H1 (cell line): Measurements from ENCODE around the gene CXXC5. TPM values are rescaled to one million over a fixed set of nuclear protein-coding genes. Genes with fewer than 3 reads are reported as not detected.
"Not testable (repeated sequence)": the region's sequence is repeated elsewhere in the genome, so short reads cannot be mapped to it uniquely, and the experiment has no call there.

Source experiments
- CTCF ChIA-PET: fragments of 300-600 bp; sonication (Branson Sonifier 250); formaldehyde crosslinking; loops from one replicate; lab custom pipeline; 2021; ENCODE audit not compliant: partially characterized antibody; lab: Charles Lee
- POLR2A ChIA-PET: fragments of 300-600 bp; sonication (Branson Sonifier 250); formaldehyde crosslinking; loops from one replicate; lab custom pipeline; 2021; ENCODE audit warnings: inconsistent platforms; ENCODE audit not compliant: partially characterized antibody; lab: Charles Lee
- DNase-seq, 2 experiments: peaks; one replicate each; pipeline versions ENCODE4 v3.0.0 to v3.0.0-alpha.2; 2010 to 2022; ENCODE audit warnings: low spot score in 2 of 2, low read depth in 1 of 2, mixed read lengths in 1 of 2
- FAIRE-seq: peaks from 2 replicates; lab custom pipeline; 2011; peaks lifted over from hg19 to GRCh38; lab: Jason Lieb, UNC
- H2AFZ ChIP-seq: 2 replicates; pipeline ENCODE4 v1.8.1; 2012; ENCODE audit warnings: low read length, inconsistent platforms
- H2AK5ac ChIP-seq: 2 replicates; pipeline ENCODE4 v1.6.1; 2013; ENCODE audit warnings: low read depth, low read length
- H2BK120ac ChIP-seq: replicated peaks from 2 replicates; pipeline ENCODE3; 2013; ENCODE audit warnings: low read depth, low read length, inconsistent platforms
- H2BK12ac ChIP-seq: 2 replicates; pipeline ENCODE4 v1.6.1; 2013; ENCODE audit warnings: low read depth, low read length
- H2BK15ac ChIP-seq: 2 replicates; pipeline ENCODE4 v1.6.1; 2013; ENCODE audit warnings: low read length
- H2BK20ac ChIP-seq: 2 replicates; pipeline ENCODE4 v1.6.1; 2013; ENCODE audit warnings: low read length
- H2BK5ac ChIP-seq: 2 replicates; pipeline ENCODE4 v1.6.1; 2013; ENCODE audit warnings: low read depth, low read length
- H3K14ac ChIP-seq: 2 replicates; pipeline ENCODE4 v1.6.1; 2013; ENCODE audit warnings: inconsistent platforms; ENCODE audit not compliant: insufficient read length
- H3K18ac ChIP-seq: 2 replicates; pipeline ENCODE4 v1.6.1; 2013; ENCODE audit warnings: low read length; ENCODE audit errors: extremely low read depth
- H3K23ac ChIP-seq: 2 replicates; pipeline ENCODE4 v1.6.1; 2013; ENCODE audit warnings: inconsistent platforms; ENCODE audit not compliant: insufficient read length
- H3K23me2 ChIP-seq: 2 replicates; pipeline ENCODE4 v1.6.1; 2013; ENCODE audit warnings: low read depth, low read length
- H3K27ac ChIP-seq: 2 replicates; pipeline ENCODE4 v1.6.1; 2011; ENCODE audit warnings: low read depth, low read length, inconsistent platforms
- H3K27me3 ChIP-seq, 4 experiments: replicated peaks in 1 of 4; 1 replicate in 1 of 4; 2 replicates in 3 of 4; pipeline versions ENCODE4 v1.6.1 to v1.8.1; 2011 to 2013; ENCODE audit warnings: low read length in 3 of 4, mild to moderate bottlenecking in 3 of 4, inconsistent platforms in 2 of 4, mixed read lengths in 2 of 4, moderate library complexity in 1 of 4; ENCODE audit not compliant: control insufficient read depth in 3 of 4, insufficient read depth in 3 of 4; ENCODE audit errors: extremely low read depth in 1 of 4
- H3K36me3 ChIP-seq, 4 experiments: 2 replicates each; pipeline versions ENCODE4 v1.6.1 to v1.8.1; 2011 to 2013; ENCODE audit warnings: mild to moderate bottlenecking in 4 of 4, low read length in 3 of 4, moderate library complexity in 2 of 4, control low read depth in 1 of 4, inconsistent platforms in 1 of 4; ENCODE audit not compliant: insufficient read depth in 4 of 4, control insufficient read depth in 2 of 4
- H3K4ac ChIP-seq: replicated peaks from 2 replicates; pipeline ENCODE3; 2013; ENCODE audit warnings: low read length, low read depth, mixed read lengths, inconsistent platforms; ENCODE audit not compliant: insufficient read length
- H3K4me1 ChIP-seq, 4 experiments: replicated peaks in 1 of 4; 1 replicate in 1 of 4; 2 replicates in 3 of 4; pipeline versions ENCODE4 v1.6.1 to v1.8.1; 2011 to 2013; ENCODE audit warnings: low read length in 3 of 4, inconsistent platforms in 2 of 4, mixed read lengths in 1 of 4; ENCODE audit not compliant: insufficient read depth in 4 of 4, control insufficient read depth in 3 of 4
- H3K4me2 ChIP-seq, 2 experiments: 2 replicates each; pipeline versions ENCODE4 v1.6.1 to v1.8.1; 2011 to 2013; ENCODE audit warnings: low read depth in 2 of 2, low read length in 2 of 2, control low read depth in 1 of 2, inconsistent platforms in 1 of 2, mild to moderate bottlenecking in 1 of 2; ENCODE audit not compliant: insufficient read depth in 1 of 2
- H3K4me3 ChIP-seq, 4 experiments: fragments of 200-600, 300-600 bp in 1 of 4; sonication (generic), shearing (Covaris generic), sonication (Bioruptor Twin) in 1 of 4; 2 replicates each; pipeline versions ENCODE4 v1.5.1 to v1.8.1; 2011 to 2016; ENCODE audit warnings: low read length in 4 of 4, low read depth in 3 of 4, control low read depth in 2 of 4, inconsistent platforms in 2 of 4, mild to moderate bottlenecking in 2 of 4, mixed read lengths in 1 of 4, moderate library complexity in 1 of 4; ENCODE audit not compliant: insufficient read depth in 2 of 4; ENCODE audit errors: extremely low read depth in 1 of 4
- H3K56ac ChIP-seq: replicated peaks from 2 replicates; pipeline ENCODE3; 2013; ENCODE audit warnings: low read depth, mild to moderate bottlenecking, mixed read lengths, low read length, inconsistent platforms; ENCODE audit not compliant: insufficient read length
- H3K79me1 ChIP-seq: 2 replicates; pipeline ENCODE4 v1.6.1; 2013; ENCODE audit warnings: low read depth, low read length, control low read depth
- H3K79me2 ChIP-seq, 2 experiments: 2 replicates each; pipeline versions ENCODE4 v1.6.1 to v1.8.1; 2012 to 2013; ENCODE audit warnings: low read length in 2 of 2, mild to moderate bottlenecking in 2 of 2, inconsistent platforms in 1 of 2; ENCODE audit not compliant: insufficient read depth in 2 of 2, control insufficient read depth in 1 of 2
- H3K9ac ChIP-seq, 4 experiments: replicated peaks in 1 of 4; 1 replicate in 1 of 4; 2 replicates in 3 of 4; pipeline versions ENCODE4 v1.6.1 to v1.8.1; 2011 to 2013; ENCODE audit warnings: low read depth in 3 of 4, low read length in 3 of 4, control low read depth in 2 of 4, mild to moderate bottlenecking in 2 of 4, moderate library complexity in 2 of 4, inconsistent platforms in 1 of 4; ENCODE audit errors: extremely low read depth in 1 of 4
- H3K9me3 ChIP-seq, 2 experiments: 2 replicates each; pipeline versions ENCODE4 v1.6.1 to v1.8.1; 2012 to 2013; ENCODE audit warnings: mild to moderate bottlenecking in 2 of 2, moderate library complexity in 2 of 2, control low read depth in 1 of 2, inconsistent platforms in 1 of 2, low read depth in 1 of 2, low read length in 1 of 2, mixed read lengths in 1 of 2; ENCODE audit not compliant: insufficient read depth in 2 of 2
- H4K20me1 ChIP-seq, 2 experiments: replicated peaks in 1 of 2; 2 replicates each; pipeline versions ENCODE3 to v1.8.1; 2011 to 2013; ENCODE audit warnings: inconsistent platforms in 2 of 2, low read length in 2 of 2, mild to moderate bottlenecking in 1 of 2; ENCODE audit not compliant: insufficient read depth in 2 of 2, control insufficient read depth in 1 of 2
- H4K5ac ChIP-seq: 2 replicates; pipeline ENCODE4 v1.6.1; 2013; ENCODE audit warnings: low read length, low read depth, mixed read lengths, inconsistent platforms; ENCODE audit not compliant: insufficient read length
- H4K8ac ChIP-seq: 2 replicates; pipeline ENCODE4 v1.8.0; 2013; ENCODE audit warnings: mild to moderate bottlenecking, moderate library complexity, low read length, inconsistent platforms; ENCODE audit not compliant: insufficient read depth; ENCODE audit errors: extremely low read depth
- H4K91ac ChIP-seq: replicated peaks from 2 replicates; pipeline ENCODE3; 2013; ENCODE audit warnings: low read length, mixed read lengths, inconsistent platforms; ENCODE audit not compliant: insufficient read length
- HDAC2 ChIP-seq, 2 experiments: fragments of 300-600 bp in 1 of 2; sonication (generic) in 1 of 2; IDR thresholded peaks; 2 replicates each; pipeline ENCODE4 v1.6.1; 2011 to 2012; ENCODE audit warnings: low read depth in 2 of 2, low read length in 2 of 2, mild to moderate bottlenecking in 2 of 2, moderate library complexity in 2 of 2, borderline replicate concordance in 1 of 2, inconsistent platforms in 1 of 2
- KDM1A ChIP-seq: fragments of 200-600, 300-600 bp; sonication (generic); IDR thresholded peaks from 2 replicates; pipeline ENCODE4 v1.7.1; 2016; ENCODE audit warnings: mild to moderate bottlenecking, low read length, borderline replicate concordance
- WGBS, 2 experiments: shearing (Covaris generic) in 1 of 2; methylation state at CpG; one replicate each; pipeline versions ENCODE4 v1.1.6 to v1.1.7; 2013 to 2015; ENCODE audit warnings: low lambda C conversion rate in 2 of 2, mixed read lengths in 2 of 2, inconsistent platforms in 1 of 2, low coverage in 1 of 2, missing lambda C conversion rate in 1 of 2; ENCODE audit not compliant: insufficient replicate concordance in 2 of 2, insufficient coverage in 1 of 2, insufficient read length in 1 of 2; ENCODE audit errors: extremely low coverage in 1 of 2, missing lambda C conversion rate in 1 of 2; 5-methylcytosine and 5-hydroxymethylcytosine counted together
- polyA plus RNA-seq, 7 experiments: library from polyadenylated mRNA; depleted of rRNA in 3 of 7; stranded (reverse) in 5 of 7; unstranded in 2 of 7; fragments of >200 nt in 5 of 7; fragments of 200-250 nt in 2 of 7; gene quantifications; 1 replicate in 5 of 7; 2 replicates in 1 of 7; 4 replicates in 1 of 7; pipeline versions ENCODE4 v1.2.1 to v1.2.3, GENCODE V29; 2011 to 2013; ENCODE audit warnings: missing spikeins in 2 of 7, mixed read lengths in 2 of 7
- total RNA-seq: library from RNA; stranded (reverse); fragmentation: NEBNext Ultra II Directional; extraction: Animal tissue kit (Norgen Biotek cat#: 25700); gene quantifications from 2 replicates; pipeline ENCODE4 v1.2.1, GENCODE V29; 2021

Gene CXXC5
- total and polyA plus RNA-seq, 2 of the 8 experiments (the other 6 are each of a cell fraction or from before 2014, with no cell fraction given), result 61.4 to 74.0 TPM

GRCh38 chr5:139598601-139598965, 49.6 kb upstream of the CXXC5 start:
- H2BK15ac ChIP-seq, H2BK120ac ChIP-seq, H4K5ac ChIP-seq, DNase-seq, H2BK20ac ChIP-seq, FAIRE-seq, H3K23me2 ChIP-seq, H3K9me3 ChIP-seq, H3K27me3 ChIP-seq, H3K9ac ChIP-seq, H2BK12ac ChIP-seq, H2BK5ac ChIP-seq, H4K20me1 ChIP-seq, H3K79me1 ChIP-seq, H3K18ac ChIP-seq, H3K56ac ChIP-seq, H2AK5ac ChIP-seq, H3K27ac ChIP-seq, H4K91ac ChIP-seq, H4K8ac ChIP-seq, H3K4me2 ChIP-seq, H3K4ac ChIP-seq, H3K4me3 ChIP-seq, H3K23ac ChIP-seq, H3K4me1 ChIP-seq, H3K14ac ChIP-seq, H2AFZ ChIP-seq: not testable (repeated sequence)
- TF ChIP-seq KDM1A (peak; percentile 41; the same call in 1 of the 2 replicates), HDAC2 (IDR thresholded peaks at IDR 0.05; ENCODE audit: borderline replicate concordance in 1 of 2, low read depth in 2 of 2, low read length in 2 of 2) (0 out of 4 replicates have a peak, but pooled peaks of 1 of the 2 experiments have one; percentile 29)
- H3K79me2 ChIP-seq, result peaks cover 0 to 51% of the 10 kb centered on the region in 2 experiments; a peak in 3 of 4 replicates
- POLR2A ChIA-PET, result interaction anchor here (0.6 to 1.1 kb wide), 3 partner anchors 10 to 71 kb away, joined by 3 to 5 read pairs (median 4); no protein-coding TSS in a partner anchor
- H3K36me3 ChIP-seq, result peaks cover 0 to 33% (median 9%) of the 10 kb centered on the region in 4 experiments; a peak in 5 of 8 replicates
- WGBS, 2 experiments, result 83% methylated on average over 4 of the region's 5 CpGs; no CpG with 5 or more reads in 1 of the 2 experiments
- CTCF ChIA-PET, result interaction anchor here (0.7 to 1.9 kb wide), 3 partner anchors 9 to 49 kb away, joined by 3 to 5 read pairs (median 4); no protein-coding TSS in a partner anchor
